HFF-Myc (cell line): Measurements from ENCODE around the gene RPS6KA6.
"Not testable (repeated sequence)": the region's sequence is repeated elsewhere in the genome, so short reads cannot be mapped to it uniquely, and the experiment has no call there.

ENCODE experiments used
- DNase-seq: peaks from one replicate; pipeline ENCODE4 v3.0.0-alpha.2; 2011; ENCODE audit warnings: low read depth; ENCODE audit errors: extremely low read depth
- H3K4me3 ChIP-seq: replicated peaks from 2 replicates; pipeline ENCODE4 v1.5.1; 2011; ENCODE audit warnings: low read depth, mild to moderate bottlenecking, control low read depth, low read length
- TF ChIP-seq, protein P1 (sequence below): IDR thresholded peaks from 2 replicates; pipeline ENCODE4 v1.5.1; 2012; ENCODE audit warnings: mild to moderate bottlenecking, low read depth, low read length, control low read depth; ENCODE audit errors: missing control alignments

Gene RPS6KA6

DNA sequence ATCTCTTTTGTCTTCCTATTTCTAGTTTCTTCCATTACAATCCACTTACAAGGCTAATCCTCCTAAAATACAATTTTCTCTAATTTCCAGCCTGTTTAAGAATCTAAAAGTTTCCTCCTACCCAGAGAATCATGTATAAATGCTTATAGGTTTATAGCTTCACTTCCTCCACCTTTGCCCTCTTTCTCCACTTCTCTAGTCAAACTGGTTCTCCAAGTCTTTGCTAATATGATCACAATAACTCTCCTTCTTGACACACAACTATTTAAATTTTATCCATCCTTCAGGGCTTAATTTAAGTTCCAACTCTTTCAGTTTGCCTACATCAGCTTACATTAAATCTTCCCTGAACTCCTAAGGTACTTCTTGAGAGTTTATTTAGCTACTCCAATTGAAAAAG lies 69.2 kb downstream of the RPS6KA6 start:
- H3K4me3 ChIP-seq, result no peak overlapping the region
- TF ChIP-seq, protein P1, sequence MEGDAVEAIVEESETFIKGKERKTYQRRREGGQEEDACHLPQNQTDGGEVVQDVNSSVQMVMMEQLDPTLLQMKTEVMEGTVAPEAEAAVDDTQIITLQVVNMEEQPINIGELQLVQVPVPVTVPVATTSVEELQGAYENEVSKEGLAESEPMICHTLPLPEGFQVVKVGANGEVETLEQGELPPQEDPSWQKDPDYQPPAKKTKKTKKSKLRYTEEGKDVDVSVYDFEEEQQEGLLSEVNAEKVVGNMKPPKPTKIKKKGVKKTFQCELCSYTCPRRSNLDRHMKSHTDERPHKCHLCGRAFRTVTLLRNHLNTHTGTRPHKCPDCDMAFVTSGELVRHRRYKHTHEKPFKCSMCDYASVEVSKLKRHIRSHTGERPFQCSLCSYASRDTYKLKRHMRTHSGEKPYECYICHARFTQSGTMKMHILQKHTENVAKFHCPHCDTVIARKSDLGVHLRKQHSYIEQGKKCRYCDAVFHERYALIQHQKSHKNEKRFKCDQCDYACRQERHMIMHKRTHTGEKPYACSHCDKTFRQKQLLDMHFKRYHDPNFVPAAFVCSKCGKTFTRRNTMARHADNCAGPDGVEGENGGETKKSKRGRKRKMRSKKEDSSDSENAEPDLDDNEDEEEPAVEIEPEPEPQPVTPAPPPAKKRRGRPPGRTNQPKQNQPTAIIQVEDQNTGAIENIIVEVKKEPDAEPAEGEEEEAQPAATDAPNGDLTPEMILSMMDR, result no peak
- DNase-seq, result no peak

DNA sequence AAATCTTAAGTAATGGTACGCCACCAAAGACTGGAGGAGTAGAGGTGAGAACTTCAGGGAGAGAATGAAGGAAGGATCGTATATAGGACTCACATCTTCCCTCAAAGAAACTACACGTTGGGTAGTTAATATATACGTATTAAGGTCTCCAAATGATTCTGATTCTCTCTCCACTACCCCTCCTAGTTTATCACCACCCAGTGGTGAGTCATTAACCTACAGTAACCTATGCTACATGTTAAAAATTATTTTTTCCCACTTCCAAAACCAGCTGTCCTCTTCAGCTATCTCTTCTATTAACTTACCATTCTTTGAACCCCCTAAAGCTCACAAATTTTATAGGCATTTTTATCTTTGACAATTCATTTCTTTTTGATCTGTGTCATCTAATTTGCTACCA lies 69.7 kb downstream of the RPS6KA6 start:
- no peak for DNase-seq
- H3K4me3 ChIP-seq, result no peak overlapping the region
- TF ChIP-seq, protein P1, result no peak

DNA sequence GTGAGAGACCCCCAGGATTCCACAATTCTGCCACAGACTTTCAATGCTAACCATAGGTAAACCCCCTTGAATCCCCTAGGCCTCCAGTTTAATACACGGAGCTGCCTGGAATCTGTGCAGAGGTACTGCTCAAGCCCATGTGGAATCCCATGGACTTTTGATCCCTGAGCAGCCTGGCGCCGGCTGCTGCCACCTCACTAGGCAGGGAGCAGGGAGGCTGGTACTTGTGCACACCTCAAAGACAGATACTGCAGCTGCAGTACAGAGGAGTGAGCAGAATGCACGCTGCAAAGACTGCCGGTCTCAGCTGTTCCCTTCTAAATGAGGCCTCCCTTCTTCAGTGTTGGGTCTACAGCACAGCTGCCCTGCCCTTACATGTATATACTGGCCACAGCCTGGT lies 79.4 kb downstream of the RPS6KA6 start:
- TF ChIP-seq, protein P1, result no peak
- no peak for DNase-seq
- H3K4me3 ChIP-seq, result no peak overlapping the region

DNA sequence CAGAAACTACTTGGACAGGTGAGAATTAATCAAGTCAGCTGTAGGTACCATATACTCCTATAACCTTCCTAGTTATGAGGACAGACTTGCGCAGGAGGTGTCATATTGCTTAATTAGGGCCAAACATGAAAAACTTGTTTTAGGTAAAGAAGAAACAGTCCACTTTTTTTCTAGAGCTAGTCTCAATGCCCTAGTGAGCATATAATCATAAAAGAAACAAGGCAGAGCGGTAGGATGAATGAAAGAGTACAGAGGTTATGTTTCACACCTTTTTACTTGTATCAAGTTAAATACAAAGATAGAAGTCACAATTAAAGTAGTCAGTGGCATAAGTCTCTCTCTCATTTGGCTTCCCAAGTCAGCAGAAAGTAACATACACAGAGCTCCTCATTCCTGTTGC lies 88.9 kb downstream of the RPS6KA6 start:
- H3K4me3 ChIP-seq, result no peak overlapping the region
- TF ChIP-seq, protein P1, result no peak
- DNase-seq, result no peak

DNA sequence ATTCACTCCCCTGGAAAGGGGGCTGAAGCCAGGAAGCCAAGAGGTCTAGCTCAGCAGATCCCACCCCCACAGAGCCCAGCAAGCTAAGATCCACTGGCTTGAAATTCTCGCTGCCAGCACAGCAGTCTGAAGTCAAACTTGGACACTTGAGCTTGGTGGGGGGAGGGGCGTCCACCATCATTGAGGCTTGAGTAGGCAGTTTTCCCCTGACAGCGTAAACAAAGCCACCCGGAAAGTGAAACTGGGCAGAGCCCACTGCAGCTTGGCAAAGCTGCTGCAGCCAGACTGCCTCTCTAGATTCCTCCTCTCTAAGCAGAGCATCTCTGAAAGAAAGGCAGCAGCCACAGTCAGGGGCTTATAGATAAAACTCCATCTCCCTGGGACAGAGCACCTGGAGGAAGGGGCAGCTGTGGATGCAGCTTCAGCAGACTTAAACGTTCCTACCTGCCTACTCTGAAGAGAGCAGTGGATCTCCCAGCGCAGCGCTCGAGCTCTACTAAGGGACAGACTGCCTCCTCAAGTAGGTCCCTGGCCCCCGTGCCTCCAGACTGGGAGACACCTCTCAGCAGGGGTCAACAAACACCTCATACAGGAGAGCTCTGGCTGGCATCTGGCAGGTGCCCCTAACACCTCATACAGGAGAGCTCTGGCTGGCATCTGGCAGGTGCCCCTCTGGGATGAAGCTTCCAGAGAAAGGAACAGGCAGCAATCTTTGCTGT lies 108.4 kb downstream of the RPS6KA6 start:
- H3K4me3 ChIP-seq, DNase-seq: not testable (repeated sequence)

DNA sequence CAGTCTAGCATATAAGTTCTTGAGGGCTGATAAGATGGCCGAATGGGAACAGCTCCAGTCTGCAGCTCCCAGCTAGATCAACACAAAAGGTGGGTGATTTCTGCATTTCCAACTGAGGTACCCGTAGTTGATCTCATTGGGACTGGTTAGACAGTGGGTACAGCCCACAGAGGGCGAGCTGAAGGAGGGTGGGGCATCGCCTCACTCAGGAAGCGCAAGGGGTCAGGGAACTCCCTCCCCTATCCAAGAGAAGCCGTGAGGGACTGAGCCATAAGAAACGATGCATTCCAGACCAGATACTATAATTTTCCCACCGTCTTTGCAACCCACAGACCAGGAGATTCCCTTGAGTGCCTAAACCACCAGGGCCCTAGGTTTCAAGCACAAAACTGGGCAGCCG lies 109.0 kb downstream of the RPS6KA6 start:
- TF ChIP-seq, protein P1, result no peak
- no peak for DNase-seq
- H3K4me3 ChIP-seq, result no peak overlapping the region

DNA sequence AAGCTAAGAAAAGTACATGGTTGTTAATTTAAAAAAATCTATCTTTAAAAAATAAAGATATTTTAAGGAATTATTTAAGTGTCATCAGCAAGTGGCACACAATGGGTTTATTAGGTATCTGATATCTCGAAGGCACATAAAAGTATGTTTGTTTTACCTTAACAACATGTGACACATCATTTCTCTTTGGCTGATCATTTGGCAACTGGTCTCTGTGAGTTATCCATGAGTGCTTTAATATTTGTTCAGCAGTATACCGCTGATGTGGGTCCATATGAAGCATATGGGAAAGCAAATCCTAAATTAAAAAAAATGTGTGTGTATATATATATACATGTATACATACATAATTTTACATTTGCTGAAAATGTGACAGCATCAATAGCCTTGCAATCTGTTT lies 123.2 kb downstream of the RPS6KA6 start:
- TF ChIP-seq, protein P1, result no peak
- DNase-seq, result no peak
- H3K4me3 ChIP-seq, result no peak overlapping the region
